ENCODE data around the gene KCTD6. TPM values are rescaled to one million over a fixed set of nuclear protein-coding genes. Genes with fewer than 3 reads are reported as not detected.

Gene KCTD6
- total RNA-seq, 1 experiment from 2014 or later, result 14.2 TPM

GRCh38 chr3:58494107-58494506 is 2.2 kb downstream of the KCTD6 start:
- no peaks in the 10 kb centered on the region for H3K9me3 ChIP-seq (ENCODE audit: low read depth, low read length, poor library complexity, severe bottlenecking)
- peak overlapping the region; percentile 19 for H3K27ac ChIP-seq (ENCODE audit: low read depth, low read length, poor library complexity, severe bottlenecking)
- TF ChIP-seq CTCF (conservative IDR thresholded peaks at IDR 0.05; ENCODE audit: low read depth, low read length) (no peak), EZH2 (IDR thresholded peaks at IDR 0.05; ENCODE audit: borderline replicate concordance, low read depth, low read length, poor library complexity, severe bottlenecking) (no peak)
- intact Hi-C loops (cut with micrococcal nuclease; ENCODE audit: unreplicated experiment), result loop anchor here (5.0 kb wide), 1 partner anchor 33 kb away; no protein-coding TSS in a partner anchor
- ChIA-PET POLR2A (ENCODE audit: low non-redundant PET) (no interaction called here), CTCF (no interaction called here)
- BruUV-seq (replicated peaks), result no TSS peak
- no peaks in the 10 kb centered on the region for H3K36me3 ChIP-seq (ENCODE audit: insufficient read depth, low read length, poor library complexity, severe bottlenecking)
- peaks cover 26% of the 10 kb centered on the region for H3K4me1 ChIP-seq (ENCODE audit: insufficient read depth, low read length, poor library complexity, severe bottlenecking)
- no peak for DNase-seq (ENCODE audit: low spot score)
- peak overlapping the region; percentile 74 for H3K4me3 ChIP-seq (ENCODE audit: low read depth, low read length, poor library complexity, severe bottlenecking)
- H3K27me3 ChIP-seq (replicated peaks; ENCODE audit: insufficient read depth, low read depth, low read length, poor library complexity), result no peaks in the 10 kb centered on the region

DNA sequence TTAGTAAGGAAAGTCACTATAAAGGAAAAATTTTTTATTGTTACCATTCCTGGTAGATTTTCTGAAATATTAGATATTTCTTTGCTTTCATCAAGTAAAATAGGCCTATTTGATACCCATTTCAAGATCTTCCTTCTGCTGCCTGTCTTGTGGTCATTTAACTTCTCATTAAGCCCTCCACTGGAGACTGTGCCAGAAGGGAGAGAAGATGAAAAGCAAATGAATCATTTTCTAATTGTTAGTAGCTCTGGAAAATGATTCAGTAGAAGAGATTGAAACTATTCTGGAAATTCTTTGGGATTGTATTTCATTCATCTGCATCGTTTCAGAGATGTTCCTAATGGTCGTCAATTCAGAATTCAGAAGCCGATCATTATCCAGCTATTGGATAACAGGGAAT is 3.2 kb downstream of the KCTD6 start:
- no TSS peak for BruUV-seq (replicated peaks)
- intact Hi-C loops (cut with micrococcal nuclease; ENCODE audit: unreplicated experiment), result no loop called here
- Histone ChIP-seq H3K9me3 (ENCODE audit: low read depth, low read length, poor library complexity, severe bottlenecking) (no peaks in the 10 kb centered on the region), H3K27ac (ENCODE audit: low read depth, low read length, poor library complexity, severe bottlenecking) (no peak overlapping the region), H3K4me1 (ENCODE audit: insufficient read depth, low read length, poor library complexity, severe bottlenecking) (peaks cover 26% of the 10 kb centered on the region), H3K36me3 (ENCODE audit: insufficient read depth, low read length, poor library complexity, severe bottlenecking) (no peaks in the 10 kb centered on the region), H3K27me3 (replicated peaks; ENCODE audit: insufficient read depth, low read depth, low read length, poor library complexity) (no peaks in the 10 kb centered on the region), H3K4me3 (ENCODE audit: low read depth, low read length, poor library complexity, severe bottlenecking) (no peak overlapping the region)
- ChIA-PET CTCF (no interaction called here), POLR2A (ENCODE audit: low non-redundant PET) (no interaction called here)
- DNase-seq (ENCODE audit: low spot score), result no peak
- no peak for TF ChIP-seq EZH2 (IDR thresholded peaks at IDR 0.05; ENCODE audit: borderline replicate concordance, low read depth, low read length, poor library complexity, severe bottlenecking)
- no peak for TF ChIP-seq CTCF (conservative IDR thresholded peaks at IDR 0.05; ENCODE audit: low read depth, low read length)

DNA sequence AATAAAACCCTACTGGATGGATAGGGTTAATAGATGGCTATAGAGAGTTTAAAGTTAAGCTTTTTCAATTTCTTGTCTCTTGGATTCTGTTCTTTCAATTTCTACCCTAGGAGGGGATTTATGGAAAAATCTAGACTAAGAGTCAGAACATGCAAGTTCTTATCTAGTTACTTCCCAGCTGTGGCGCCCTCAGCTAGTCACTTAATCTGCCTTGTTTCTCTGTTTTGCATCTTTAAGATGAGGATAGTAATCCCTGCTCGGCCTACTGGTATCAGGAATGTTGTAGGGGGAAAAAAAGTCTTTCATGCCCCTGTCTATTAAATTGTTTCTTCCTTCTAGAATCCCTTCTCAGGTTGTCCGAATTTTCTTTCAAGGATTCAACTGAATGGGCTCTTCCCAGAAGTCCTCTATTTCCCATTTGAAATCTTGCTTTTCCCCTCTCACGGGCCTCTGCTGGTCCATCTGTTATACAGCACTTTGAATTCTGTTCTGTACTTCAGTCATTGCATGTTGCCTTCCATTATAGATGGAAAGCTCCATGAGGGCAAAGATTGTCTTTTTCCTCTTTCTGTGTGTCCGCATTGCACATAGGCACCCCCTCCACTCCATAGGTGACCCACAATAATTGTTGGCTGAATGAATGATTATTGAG is 4.4 kb downstream of the KCTD6 start:
- no peak for TF ChIP-seq CTCF (conservative IDR thresholded peaks at IDR 0.05; ENCODE audit: low read depth, low read length)
- TF ChIP-seq EZH2 (IDR thresholded peaks at IDR 0.05; ENCODE audit: borderline replicate concordance, low read depth, low read length, poor library complexity, severe bottlenecking), result no peak
- Histone ChIP-seq H3K4me1 (ENCODE audit: insufficient read depth, low read length, poor library complexity, severe bottlenecking) (peaks cover 26% of the 10 kb centered on the region), H3K27ac (ENCODE audit: low read depth, low read length, poor library complexity, severe bottlenecking) (no peak overlapping the region), H3K9me3 (ENCODE audit: low read depth, low read length, poor library complexity, severe bottlenecking) (no peaks in the 10 kb centered on the region), H3K36me3 (ENCODE audit: insufficient read depth, low read length, poor library complexity, severe bottlenecking) (no peaks in the 10 kb centered on the region), H3K4me3 (ENCODE audit: low read depth, low read length, poor library complexity, severe bottlenecking) (no peak overlapping the region), H3K27me3 (replicated peaks; ENCODE audit: insufficient read depth, low read depth, low read length, poor library complexity) (no peaks in the 10 kb centered on the region)
- DNase-seq (ENCODE audit: low spot score), result no peak
- no TSS peak for BruUV-seq (replicated peaks)
- intact Hi-C loops (cut with micrococcal nuclease; ENCODE audit: unreplicated experiment), result no loop called here
- CTCF ChIA-PET, result no interaction called here
- POLR2A ChIA-PET (ENCODE audit: low non-redundant PET), result no interaction called here

Measured in A673 (cell line).